CD14-positive monocyte (primary cell): ENCODE measurements around the gene GPX5. TPM values are rescaled to one million over a fixed set of nuclear protein-coding genes. Genes with fewer than 3 reads are reported as not detected.

Experiments
- DNase-seq, 3 donors: peaks; one replicate each; pipeline ENCODE4 v3.0.0-alpha.2; 2011 to 2022
- H2AFZ ChIP-seq: 2 replicates; pipeline ENCODE4 v1.6.0; 2012; ENCODE audit warnings: mild to moderate bottlenecking, low read depth, low read length, inconsistent platforms; ENCODE audit not compliant: insufficient read depth, poor library complexity, severe bottlenecking
- H3K27ac ChIP-seq, 2 donors: 1 replicate in 1 of 2; 2 replicates in 1 of 2; pipeline ENCODE4 v1.5.1; 2012 to 2013; ENCODE audit warnings: low read length in 2 of 2, control low read depth in 1 of 2, inconsistent platforms in 1 of 2, low read depth in 1 of 2, mild to moderate bottlenecking in 1 of 2
- H3K27me3 ChIP-seq, 2 donors: one replicate each; pipeline versions ENCODE4 v1.6.0 to v1.6.1; 2011 to 2013; ENCODE audit warnings: low read length in 2 of 2; ENCODE audit not compliant: control insufficient read depth in 2 of 2, insufficient read depth in 2 of 2
- H3K36me3 ChIP-seq, 2 donors: replicated peaks in 1 of 2; 1 replicate in 1 of 2; 2 replicates in 1 of 2; pipeline versions ENCODE4 v1.5.1 to v1.6.1; 2012 to 2013; ENCODE audit warnings: low read length in 2 of 2, control low read depth in 1 of 2, inconsistent platforms in 1 of 2, mild to moderate bottlenecking in 1 of 2; ENCODE audit not compliant: insufficient read depth in 2 of 2, control insufficient read depth in 1 of 2
- H3K4me1 ChIP-seq, 2 donors: 1 replicate in 1 of 2; 2 replicates in 1 of 2; pipeline versions ENCODE4 v1.5.1 to v1.6.1; 2012 to 2013; ENCODE audit warnings: low read length in 2 of 2, control low read depth in 1 of 2, inconsistent platforms in 1 of 2, mild to moderate bottlenecking in 1 of 2, moderate library complexity in 1 of 2; ENCODE audit not compliant: insufficient read depth in 2 of 2, control insufficient read depth in 1 of 2
- H3K4me2 ChIP-seq: replicated peaks from 2 replicates; pipeline ENCODE3; 2012; ENCODE audit warnings: low read length, moderate library complexity, mild to moderate bottlenecking; ENCODE audit not compliant: poor library complexity, severe bottlenecking; ENCODE audit errors: extremely low read depth
- H3K4me3 ChIP-seq, 3 experiments: fragments of 200-600 bp in 1 of 3; sonication (generic) in 1 of 3; replicated peaks in 1 of 3; 1 replicate in 2 of 3; 2 replicates in 1 of 3; pipeline ENCODE4 v1.5.1; 2011 to 2013; ENCODE audit warnings: low read length in 3 of 3, mild to moderate bottlenecking in 3 of 3, control low read depth in 2 of 3, low read depth in 2 of 3, inconsistent platforms in 1 of 3, moderate library complexity in 1 of 3
- H3K79me2 ChIP-seq: 2 replicates; pipeline ENCODE4 v1.6.0; 2012; ENCODE audit warnings: mild to moderate bottlenecking, control low read depth, inconsistent platforms, low read length, moderate library complexity; ENCODE audit not compliant: insufficient read depth
- H3K9ac ChIP-seq: 2 replicates; pipeline ENCODE4 v1.6.0; 2017; ENCODE audit warnings: low read length, mild to moderate bottlenecking; ENCODE audit not compliant: insufficient read depth, poor library complexity, severe bottlenecking
- H3K9me3 ChIP-seq, 2 donors: replicated peaks in 1 of 2; 1 replicate in 1 of 2; 2 replicates in 1 of 2; pipeline versions ENCODE4 v1.5.1 to v1.6.1; 2012 to 2013; ENCODE audit warnings: low read length in 2 of 2, control low read depth in 1 of 2; ENCODE audit not compliant: control insufficient read depth in 1 of 2, insufficient read depth in 1 of 2
- H4K20me1 ChIP-seq: 2 replicates; pipeline ENCODE4 v1.6.0; 2012; ENCODE audit warnings: mild to moderate bottlenecking, low read length, control low read depth, moderate library complexity; ENCODE audit not compliant: insufficient read depth
- H3K27ac Mint-ChIP-seq, 7 donors: one replicate each; pipeline ENCODE4 v1.8.0; 2020; ENCODE audit warnings: mild to moderate bottlenecking in 7 of 7, mixed read lengths in 7 of 7, moderate library complexity in 6 of 7, inconsistent platforms in 2 of 7
- H3K27me3 Mint-ChIP-seq, 3 donors: one replicate each; pipeline ENCODE4 v1.8.0; 2021 to 2022; ENCODE audit warnings: low read depth in 3 of 3, mild to moderate bottlenecking in 3 of 3, mixed read lengths in 3 of 3, moderate library complexity in 3 of 3, inconsistent platforms in 1 of 3
- H3K36me3 Mint-ChIP-seq, 2 donors: one replicate each; pipeline ENCODE4 v1.8.0; 2020; ENCODE audit warnings: mixed read lengths in 2 of 2, inconsistent platforms in 1 of 2, mild to moderate bottlenecking in 1 of 2
- H3K4me1 Mint-ChIP-seq: one replicate; pipeline ENCODE4 v1.8.0; 2020; ENCODE audit warnings: mild to moderate bottlenecking, mixed read lengths
- H3K4me3 Mint-ChIP-seq, 2 donors: one replicate each; pipeline ENCODE4 v1.8.0; 2020; ENCODE audit warnings: mild to moderate bottlenecking in 2 of 2, mixed read lengths in 2 of 2, moderate library complexity in 1 of 2
- H3K9me3 Mint-ChIP-seq, 7 donors: one replicate each; pipeline ENCODE4 v1.8.0; 2020 to 2022; ENCODE audit warnings: mixed read lengths in 7 of 7, mild to moderate bottlenecking in 6 of 7, moderate library complexity in 6 of 7, inconsistent platforms in 2 of 7
- WGBS: methylation state at CpG from one replicate; pipeline ENCODE4 v1.1.5; 2013; ENCODE audit warnings: missing lambda C conversion rate; ENCODE audit not compliant: insufficient coverage; 5-methylcytosine and 5-hydroxymethylcytosine counted together
- intact Hi-C, 2 donors: fragments of 100-400 bp; cut with micrococcal nuclease; formaldehyde crosslinking; loops; one replicate each; pipeline versions ENCODE4 v1.15.0 to v1.15.1; 2023
- polyA plus RNA-seq, 3 donors: library from polyadenylated mRNA; depleted of rRNA in 1 of 3; unstranded in 2 of 3; stranded (reverse) in 1 of 3; fragments of 300-500 nt in 2 of 3; fragments of >200 nt in 1 of 3; fragmentation: Illumina TruSeq in 2 of 3; gene quantifications; 1 replicate in 2 of 3; 2 replicates in 1 of 3; pipeline ENCODE4 v1.2.3, GENCODE V29; 2012 to 2021
- TF ChIP-seq, protein P1 (sequence below): fragments of 200-600 bp; IDR thresholded peaks from one replicate; pipeline ENCODE4 v1.8.0; 2022; ENCODE audit warnings: antibody characterized with exemption, mild to moderate bottlenecking

Gene GPX5
- polyA plus RNA-seq, 3 donors: not detected

DNA sequence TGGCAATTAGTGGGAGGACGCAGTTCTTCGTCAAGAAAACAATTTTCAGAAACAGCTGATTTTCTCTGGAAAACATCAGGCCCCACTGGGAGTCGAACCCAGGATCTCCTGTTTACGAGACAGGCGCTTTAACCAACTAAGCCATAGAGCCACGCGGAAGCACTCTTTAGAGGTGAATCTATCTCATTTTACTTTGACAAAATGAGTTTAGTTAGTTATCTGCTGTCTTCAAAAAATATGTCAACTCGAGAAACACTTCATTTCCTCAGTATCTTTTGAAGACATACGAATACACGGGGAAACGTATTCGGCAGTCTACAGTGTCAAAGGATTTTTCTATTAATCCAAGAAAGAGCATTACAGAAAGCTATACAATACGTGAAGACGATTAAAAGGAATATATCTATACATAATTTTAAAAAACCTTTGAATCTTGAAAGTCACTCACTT lies 36.7 kb upstream of the GPX5 start:
- peak overlapping the region in 1 of 3 experiments; percentile 37 for H3K4me3 ChIP-seq
- DNase-seq: no peak
- no peaks in the 10 kb centered on the region for H3K36me3 Mint-ChIP-seq
- H3K4me2 ChIP-seq: peak overlapping the region; percentile 43
- no peaks in the 10 kb centered on the region for H4K20me1 ChIP-seq
- no peaks in the 10 kb centered on the region for H3K79me2 ChIP-seq
- WGBS: 8% methylated on average over 5 of the region's 14 CpGs
- peaks cover 3 to 20% (median 10%) of the 10 kb centered on the region in 7 donors for H3K9me3 Mint-ChIP-seq
- TF ChIP-seq, protein P1, sequence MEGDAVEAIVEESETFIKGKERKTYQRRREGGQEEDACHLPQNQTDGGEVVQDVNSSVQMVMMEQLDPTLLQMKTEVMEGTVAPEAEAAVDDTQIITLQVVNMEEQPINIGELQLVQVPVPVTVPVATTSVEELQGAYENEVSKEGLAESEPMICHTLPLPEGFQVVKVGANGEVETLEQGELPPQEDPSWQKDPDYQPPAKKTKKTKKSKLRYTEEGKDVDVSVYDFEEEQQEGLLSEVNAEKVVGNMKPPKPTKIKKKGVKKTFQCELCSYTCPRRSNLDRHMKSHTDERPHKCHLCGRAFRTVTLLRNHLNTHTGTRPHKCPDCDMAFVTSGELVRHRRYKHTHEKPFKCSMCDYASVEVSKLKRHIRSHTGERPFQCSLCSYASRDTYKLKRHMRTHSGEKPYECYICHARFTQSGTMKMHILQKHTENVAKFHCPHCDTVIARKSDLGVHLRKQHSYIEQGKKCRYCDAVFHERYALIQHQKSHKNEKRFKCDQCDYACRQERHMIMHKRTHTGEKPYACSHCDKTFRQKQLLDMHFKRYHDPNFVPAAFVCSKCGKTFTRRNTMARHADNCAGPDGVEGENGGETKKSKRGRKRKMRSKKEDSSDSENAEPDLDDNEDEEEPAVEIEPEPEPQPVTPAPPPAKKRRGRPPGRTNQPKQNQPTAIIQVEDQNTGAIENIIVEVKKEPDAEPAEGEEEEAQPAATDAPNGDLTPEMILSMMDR: no peak
- no peak overlapping the region for H3K9ac ChIP-seq
- H3K27ac Mint-ChIP-seq: no peak overlapping the region
- H3K4me1 ChIP-seq: peaks cover 0 to 4% of the 10 kb centered on the region in 2 donors
- H3K27ac ChIP-seq: no peak overlapping the region
- peak overlapping the region in 1 of 2 donors; percentile 71 for H3K4me3 Mint-ChIP-seq
- H3K4me1 Mint-ChIP-seq: peaks cover 13% of the 10 kb centered on the region
- no peak overlapping the region for H2AFZ ChIP-seq
- peaks cover 47 to 66% (median 53%) of the 10 kb centered on the region in 3 donors for H3K27me3 Mint-ChIP-seq
- intact Hi-C loops: no loop called here
- no peaks in the 10 kb centered on the region for H3K36me3 ChIP-seq
- peaks cover 32 to 51% of the 10 kb centered on the region in 2 donors for H3K27me3 ChIP-seq
- H3K9me3 ChIP-seq: peaks cover 0 to 4% of the 10 kb centered on the region in 2 donors

DNA sequence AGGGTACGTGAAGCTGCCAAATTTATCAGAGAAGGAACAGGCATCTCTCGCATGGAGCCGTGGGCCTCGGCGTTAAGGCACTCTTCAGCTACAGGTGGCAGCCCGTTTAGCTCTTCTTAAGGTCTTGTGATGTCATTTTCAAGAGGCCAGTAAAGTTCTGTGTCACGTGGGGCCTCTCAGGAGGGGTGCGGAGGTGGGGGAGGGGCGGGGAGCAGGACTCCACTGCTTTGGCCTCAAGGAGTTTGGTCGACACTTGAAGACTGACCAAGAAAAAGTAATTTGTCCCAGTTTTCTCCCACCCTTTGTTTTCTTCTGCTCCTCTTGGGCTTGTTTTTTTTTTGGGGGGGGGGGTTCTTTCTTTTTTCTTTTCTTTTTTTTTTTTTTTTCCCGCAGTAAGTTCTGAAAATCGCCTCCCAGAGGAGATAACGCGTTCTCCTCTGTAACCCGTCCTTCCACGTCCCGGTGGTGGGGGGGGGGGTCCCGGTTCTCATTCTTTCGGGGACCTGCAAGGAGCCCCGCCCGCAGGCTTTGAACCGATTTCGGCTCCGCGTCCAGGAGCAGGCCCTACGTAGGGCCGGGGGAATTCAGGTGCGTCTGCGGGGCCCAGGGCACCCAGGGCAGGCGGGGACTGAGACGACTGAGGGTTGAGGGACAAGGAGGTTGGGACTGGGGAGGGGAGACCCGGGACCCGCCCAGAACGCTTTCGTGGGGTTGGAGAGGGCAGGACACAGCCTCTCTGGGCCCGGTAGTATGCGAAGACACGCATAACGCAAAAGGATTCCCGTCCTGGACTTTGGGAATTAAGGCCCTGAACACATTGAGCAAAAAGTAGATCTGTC lies 36.1 kb upstream of the GPX5 start:
- Histone ChIP-seq H2AFZ (peak overlapping the region; percentile 57), H3K9ac (no peak overlapping the region), H3K27me3 (peaks cover 32 to 51% of the 10 kb centered on the region in 2 donors), H4K20me1 (no peaks in the 10 kb centered on the region), H3K9me3 (peaks cover 0 to 4% of the 10 kb centered on the region in 2 donors), H3K4me1 (peaks cover 0 to 4% of the 10 kb centered on the region in 2 donors), H3K36me3 (no peaks in the 10 kb centered on the region), H3K4me3 (peak overlapping the region in 1 of 3 experiments; percentile 37), H3K4me2 (peak overlapping the region; percentile 43), H3K27ac (no peak overlapping the region), H3K79me2 (no peaks in the 10 kb centered on the region)
- Mint-ChIP-seq H3K27ac (peak overlapping the region in 1 of 7 donors; percentile 37), H3K9me3 (peaks cover 3 to 20% (median 10%) of the 10 kb centered on the region in 7 donors), H3K4me3 (peak overlapping the region in 1 of 2 donors; percentile 71), H3K27me3 (peaks cover 49 to 69% (median 53%) of the 10 kb centered on the region in 3 donors), H3K4me1 (peaks cover 13% of the 10 kb centered on the region), H3K36me3 (no peaks in the 10 kb centered on the region)
- WGBS: 3% methylated on average over 21 of the region's 40 CpGs
- intact Hi-C loops: no loop called here
- DNase-seq: no peak
- TF ChIP-seq, protein P1: no peak
